Measurements from ENCODE around the gene EPDR1.

EPDR1 gene

GRCh38 chr7:37984750-37985390 is 64.4 kb downstream of the EPDR1 start:
- no peak for DNase-seq

GRCh38 chr7:37986908-37987330 is 66.5 kb downstream of the EPDR1 start:
- DNase-seq: no peak

GRCh38 chr7:37987732-37988131 is 67.3 kb downstream of the EPDR1 start:
- peak; percentile 83 for DNase-seq

GRCh38 chr7:37988721-37989650 is 68.5 kb downstream of the EPDR1 start:
- DNase-seq: no peak

GRCh38 chr7:37990337-37990736 is 69.9 kb downstream of the EPDR1 start:
- no peak for DNase-seq

- no peak for DNase-seq
Observed at GRCh38 chr7:37993060-37993501, 72.6 kb downstream of the EPDR1 start.

- no peak for DNase-seq
Observed at GRCh38 chr7:37999673-38000072, 79.2 kb downstream of the EPDR1 start.

GRCh38 chr7:38000272-38000671 is 79.8 kb downstream of the EPDR1 start:
- no peak for DNase-seq
